ENCODE measurements around the gene ACSBG1.
A peak's percentile ranks its signal among the peaks of the same experiment; 100 is the strongest.

ACSBG1 gene

DNA sequence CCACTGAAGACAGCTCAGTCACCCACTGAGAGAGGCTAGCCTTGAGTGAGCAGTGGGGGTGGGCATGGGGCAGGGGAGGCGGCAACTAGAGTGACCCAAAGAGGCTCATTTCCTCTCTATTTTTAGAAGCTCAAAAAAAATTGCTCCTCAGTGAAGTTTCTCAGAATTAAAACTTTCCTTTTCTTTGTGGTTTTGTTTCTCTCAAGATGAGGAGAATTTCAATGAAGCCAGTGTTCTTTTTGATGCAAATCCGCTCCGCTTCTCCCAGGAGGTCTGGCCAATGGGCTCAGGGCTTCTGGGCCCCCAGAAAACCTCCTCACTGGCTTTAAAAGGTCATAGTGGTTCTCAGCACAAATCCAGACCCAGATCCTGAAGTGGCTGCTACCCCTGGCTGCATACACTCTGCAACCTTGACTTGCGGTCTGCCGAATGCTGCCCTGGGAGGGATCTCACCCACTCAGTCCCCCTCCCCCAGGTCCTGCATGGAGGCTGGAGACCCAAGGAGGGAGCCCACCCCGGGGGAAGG lies at the start of gene ACSBG1:
TSS of gene ACSBG1 (minus strand) at position 51 of the 526 bp plus-strand sequence. CDS start 64 bp downstream, outside the sequence.
- no peak for DNase-seq

GRCh38 chr15:78282324-78282723 lies 48.0 kb upstream of the ACSBG1 start:
- DNase-seq = no peak

DNA sequence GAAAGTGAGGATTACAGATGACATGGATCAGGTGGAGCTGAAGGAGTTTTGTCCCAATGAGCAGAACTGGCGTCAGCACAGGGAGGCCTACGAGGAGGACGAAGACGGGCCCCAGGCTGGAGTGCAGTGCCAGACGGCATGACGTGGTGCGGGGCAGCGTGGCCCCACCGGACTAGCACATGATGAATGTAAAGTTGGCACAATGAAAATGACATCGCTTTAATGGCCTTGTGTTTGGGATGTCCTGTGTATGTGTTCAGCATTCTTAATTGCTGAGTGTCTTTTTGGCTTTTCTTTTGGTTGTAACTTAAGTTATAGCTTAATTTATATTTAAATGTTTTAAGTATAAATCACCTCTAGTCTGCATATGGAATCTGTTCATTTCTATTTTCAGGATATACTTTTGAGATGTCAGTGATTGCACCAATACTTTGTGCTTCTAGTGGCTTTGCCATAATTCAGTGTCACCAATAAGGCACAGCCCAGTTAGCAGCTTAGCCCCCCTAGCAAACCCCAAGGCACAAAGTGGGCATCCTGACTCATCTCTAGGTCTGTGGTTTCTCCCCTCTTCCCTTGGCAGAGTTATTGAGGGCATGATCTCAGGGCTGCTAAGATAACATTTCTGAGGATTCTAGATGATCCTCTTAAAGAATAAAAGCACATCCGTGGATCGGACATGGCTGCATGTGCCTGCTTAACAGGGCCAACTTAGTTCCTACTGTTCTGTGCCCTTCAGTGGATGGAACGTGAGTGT lies 46.1 kb upstream of the ACSBG1 start:
- DNase-seq = no peak

DNA sequence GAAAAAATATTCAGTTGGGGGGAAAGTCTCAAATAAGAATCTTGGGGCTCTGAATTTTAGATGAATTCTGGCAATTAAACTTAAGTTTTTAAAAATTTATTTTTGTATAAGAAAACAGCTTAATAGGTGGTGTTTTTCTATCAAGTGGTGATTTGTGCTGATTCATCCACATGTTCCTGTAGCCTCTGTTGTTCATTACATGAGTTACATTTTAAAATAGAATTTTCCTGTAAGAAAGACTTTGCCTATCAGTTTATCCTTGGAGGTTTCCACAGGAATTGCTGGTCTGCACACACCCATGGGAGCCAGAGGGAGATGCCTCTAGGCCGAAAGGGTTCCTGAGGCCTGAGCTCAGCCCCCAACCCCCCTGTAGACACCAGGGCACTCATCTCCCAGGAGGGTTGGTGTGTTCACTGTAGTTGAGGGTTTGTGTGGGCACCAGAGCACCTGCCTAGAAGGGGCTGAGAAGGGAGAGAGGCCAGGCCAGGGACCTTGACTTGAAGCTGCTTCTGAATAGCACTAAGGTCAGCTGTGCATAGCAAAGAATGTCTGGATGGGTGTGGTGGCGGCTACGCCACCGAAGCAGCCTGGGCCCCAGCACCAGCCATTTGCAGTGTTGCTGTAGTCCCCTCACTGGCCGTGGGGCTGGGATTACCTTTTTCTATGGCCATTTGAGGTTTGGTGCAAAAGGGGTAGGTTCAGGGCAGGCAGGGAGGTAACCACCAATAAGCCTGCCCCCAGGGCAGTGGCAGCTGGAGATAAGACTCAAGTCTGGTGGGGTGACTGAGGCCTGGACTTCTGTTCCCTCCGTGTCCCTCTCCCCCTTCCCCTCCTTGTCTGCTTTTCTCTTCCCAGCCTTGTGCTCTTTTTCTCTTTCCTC lies 41.9 kb upstream of the ACSBG1 start:
- DNase-seq = no peak

GRCh38 chr15:78274994-78275393 lies 40.6 kb upstream of the ACSBG1 start:
- no peak for DNase-seq

DNA sequence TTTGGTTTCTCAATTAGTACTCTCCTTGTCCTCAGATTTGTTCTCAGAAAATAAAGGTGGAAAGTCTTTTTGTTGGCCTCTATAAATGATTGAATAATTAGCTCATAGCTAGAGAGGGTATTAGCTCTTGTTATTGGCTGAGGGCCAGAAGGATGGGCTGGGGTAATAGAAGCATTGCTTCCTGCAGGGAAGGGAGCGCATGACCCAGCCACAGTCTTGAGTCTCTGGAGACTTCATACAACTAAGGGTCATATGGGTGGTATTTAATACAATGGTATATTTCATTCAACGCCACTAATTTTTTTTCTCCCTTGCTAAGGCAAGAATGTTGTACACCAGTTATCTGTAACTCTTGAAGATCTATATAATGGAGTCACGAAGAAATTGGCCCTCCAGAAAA lies 38.4 kb upstream of the ACSBG1 start:
- DNase-seq = no peak

DNA sequence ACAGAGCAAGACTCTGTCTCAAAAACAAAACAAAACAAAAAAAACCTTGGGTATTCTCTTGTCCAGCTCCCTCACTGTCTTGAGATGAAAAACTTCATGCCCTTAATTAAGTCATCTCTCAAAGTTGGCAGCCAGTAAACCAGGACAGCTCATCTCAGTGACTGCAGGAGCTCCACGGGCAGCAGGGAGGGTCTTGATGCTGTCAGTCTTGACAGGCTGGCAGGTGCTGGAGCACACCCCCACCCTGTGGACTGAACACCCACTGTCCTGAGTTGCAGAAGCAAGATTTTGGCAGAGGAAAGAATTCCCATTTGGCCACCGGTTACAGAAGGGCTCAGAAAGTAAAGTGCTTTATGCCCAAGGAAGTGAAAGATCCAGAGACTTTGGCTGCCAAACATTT lies 38.0 kb upstream of the ACSBG1 start:
- DNase-seq = no peak

GRCh38 chr15:78266806-78267205 lies 32.4 kb upstream of the ACSBG1 start:
- DNase-seq = no peak

DNA sequence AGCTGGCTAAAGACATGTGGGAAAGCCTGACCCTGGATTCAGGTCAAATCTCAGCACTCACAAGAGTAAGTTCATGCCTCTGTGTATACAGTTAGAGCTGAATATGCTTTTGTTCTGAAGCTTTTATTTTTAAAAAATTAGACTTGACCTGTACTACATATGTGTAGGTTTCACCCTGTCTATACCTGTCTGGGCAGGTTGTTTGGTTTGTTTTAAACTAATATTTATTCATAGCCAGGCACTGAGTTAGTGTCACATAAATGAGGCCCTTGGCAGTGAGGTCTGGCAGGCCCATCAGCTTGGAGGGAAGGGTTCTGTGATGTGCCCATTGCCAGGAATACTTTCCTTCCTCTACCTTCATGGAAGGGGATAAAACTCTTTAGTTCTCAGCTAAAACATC lies 31.9 kb upstream of the ACSBG1 start:
- DNase-seq = no peak

DNA sequence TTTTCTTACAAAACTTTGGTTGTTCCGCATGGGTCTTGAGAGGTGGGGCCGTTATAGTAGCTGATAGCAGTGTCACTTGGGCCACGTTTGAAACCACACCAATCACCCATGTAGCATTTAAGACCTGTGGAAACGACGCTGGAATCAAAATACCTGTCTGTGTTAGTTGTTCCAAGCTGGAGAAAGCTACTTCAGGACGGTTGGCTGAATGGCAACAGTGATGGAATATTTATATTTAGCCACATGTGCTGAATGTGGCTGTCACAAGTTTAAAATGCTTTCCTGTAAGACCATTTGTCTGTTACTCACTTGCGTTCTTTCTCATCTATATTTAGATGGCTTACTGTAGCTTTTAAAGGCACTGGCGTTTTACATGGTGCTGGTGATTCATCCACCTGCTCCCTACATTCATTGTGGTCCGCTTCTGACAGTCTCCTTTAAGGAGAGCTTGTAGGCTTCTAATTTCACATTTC lies 31.4 kb upstream of the ACSBG1 start:
- no peak for DNase-seq

DNA sequence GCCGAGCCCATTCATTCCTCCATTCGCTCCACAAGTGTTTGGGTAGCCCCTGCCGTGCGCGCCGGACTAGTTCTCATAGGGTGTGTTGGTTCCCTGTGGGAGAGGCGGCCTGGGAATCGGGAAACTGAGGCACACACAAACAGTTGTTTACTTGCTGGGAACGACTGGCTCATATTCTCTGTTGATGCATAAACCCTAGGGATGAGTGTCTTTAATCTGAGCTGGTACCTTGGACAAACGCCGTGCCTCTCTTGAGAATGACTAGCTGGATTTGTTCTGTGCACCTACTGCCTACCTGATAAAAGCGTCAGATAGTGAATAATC lies 30.7 kb upstream of the ACSBG1 start:
- DNase-seq = no peak

DNA sequence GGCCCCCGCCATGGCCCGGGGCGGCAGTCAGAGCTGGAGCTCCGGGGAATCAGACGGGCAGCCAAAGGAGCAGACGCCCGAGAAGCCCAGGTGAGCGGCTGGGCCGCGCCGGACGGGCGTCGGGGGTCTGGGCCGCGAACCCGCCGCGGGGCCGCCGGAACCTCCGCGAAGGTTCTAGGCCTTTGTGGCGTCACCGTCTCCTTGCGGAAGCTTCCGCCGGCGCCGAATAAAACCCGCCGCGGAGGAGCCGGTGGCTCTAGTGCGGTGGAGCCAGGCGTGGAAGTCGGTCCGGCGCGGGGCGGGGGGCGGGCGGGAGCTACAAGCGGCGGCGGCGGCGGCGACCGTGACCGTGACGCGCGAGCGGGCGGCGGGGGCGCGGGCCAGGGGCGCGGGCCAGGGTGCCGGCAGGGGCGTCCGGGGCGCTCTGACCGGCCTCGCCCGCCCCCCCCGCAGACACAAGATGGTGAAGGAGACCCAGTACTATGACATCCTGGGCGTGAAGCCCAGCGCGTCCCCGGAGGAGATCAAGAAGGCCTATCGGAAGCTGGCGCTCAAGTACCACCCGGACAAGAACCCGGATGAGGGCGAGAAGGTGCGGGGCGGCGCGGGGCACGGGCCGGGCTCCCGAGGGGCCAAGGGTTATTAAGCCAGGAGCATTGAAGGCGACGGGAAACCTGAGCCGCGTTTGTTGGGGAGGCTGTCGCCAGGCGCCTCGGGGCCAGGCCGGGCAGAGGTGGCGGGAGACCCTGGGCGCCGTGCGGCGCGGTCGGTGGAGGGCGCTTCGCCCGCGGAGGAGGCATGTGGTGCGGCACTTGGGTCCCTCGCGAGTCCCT lies 30.2 kb upstream of the ACSBG1 start, which contains the start of gene DNAJA4:
TSS of gene DNAJA4 (plus strand) at position 259 of the 833 bp plus-strand sequence. CDS start at position 461, 202 bp downstream.
- peak; percentile 39 to 49 for DNase-seq

- no peak for DNase-seq
These were observed 29.5 kb upstream of the ACSBG1 start for GRCh38 chr15:78263907-78264303.

- DNase-seq = no peak
These were observed 29.0 kb upstream of the ACSBG1 start for GRCh38 chr15:78263351-78263781.

- DNase-seq = no peak
These were observed 26.7 kb upstream of the ACSBG1 start for GRCh38 chr15:78261062-78261461.

GRCh38 chr15:78260489-78260888 lies 26.1 kb upstream of the ACSBG1 start:
- no peak for DNase-seq

GRCh38 chr15:78259232-78259631 lies 24.9 kb upstream of the ACSBG1 start:
- DNase-seq = no peak

DNA sequence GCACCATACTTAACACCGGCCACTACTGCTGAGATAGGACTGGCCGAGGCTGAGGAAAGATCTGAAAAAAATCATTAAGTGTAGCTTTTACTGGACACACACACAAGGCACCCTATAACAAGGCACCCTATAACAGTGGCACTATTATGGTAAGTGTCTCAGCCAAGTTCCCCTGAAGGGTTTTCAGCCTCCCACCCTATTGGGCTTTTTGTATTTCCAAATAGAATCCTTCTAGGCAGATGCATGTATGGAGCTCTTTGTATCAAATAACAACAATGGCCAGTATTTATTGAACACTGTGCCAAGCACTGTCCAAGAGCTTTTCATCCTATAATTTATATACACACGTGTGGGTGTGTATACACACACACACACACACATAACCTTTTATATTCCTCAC lies 23.3 kb upstream of the ACSBG1 start:
- DNase-seq = no peak

DNA sequence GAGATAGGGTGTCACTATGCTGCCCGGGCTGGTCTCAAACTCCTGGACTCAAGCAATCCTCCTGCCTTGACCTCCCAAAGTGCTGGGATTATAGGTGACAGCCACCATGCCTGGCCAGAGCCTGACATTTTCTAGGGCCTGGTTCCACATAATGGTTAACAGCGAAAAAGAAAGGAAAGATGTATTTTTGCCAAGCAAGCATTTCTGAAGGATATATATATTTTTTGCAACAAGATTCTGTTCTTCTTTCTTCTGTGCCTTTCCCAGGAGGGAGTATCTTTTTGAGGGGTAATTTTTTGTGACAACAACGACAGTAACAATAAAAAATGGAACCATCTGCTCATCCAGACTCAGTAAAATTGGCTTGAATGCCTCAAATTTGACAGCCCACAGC lies 21.7 kb upstream of the ACSBG1 start:
- no peak for DNase-seq

GRCh38 chr15:78255421-78256043 lies 21.2 kb upstream of the ACSBG1 start:
- no peak for DNase-seq

GRCh38 chr15:78251136-78251535 lies 16.8 kb upstream of the ACSBG1 start:
- no peak for DNase-seq

GRCh38 chr15:78249131-78249530 lies 14.8 kb upstream of the ACSBG1 start:
- DNase-seq = no peak

All from inflammatory macrophage treated with lipopolysaccharide for 1 hour (primary cell).